Peyer's patch (tissue), 4 donors: ENCODE results near the gene USP33.

ENCODE experiments used
- POLR2A ChIP-seq, 2 donors: fragments of 450-650 bp; IDR thresholded peaks; one replicate each; pipeline ENCODE4 v1.5.1; 2017; ENCODE audit warnings: antibody characterized with exemption in 2 of 2, mild to moderate bottlenecking in 2 of 2, moderate library complexity in 2 of 2
- TF ChIP-seq, protein P1 (sequence below), 6 experiments: fragments of 450-650 bp in 4 of 6; fragments of 200-600 bp in 2 of 6; sonication (generic) in 1 of 6; IDR thresholded peaks; one replicate each; pipeline ENCODE4 v1.5.1; 2017 to 2019; ENCODE audit warnings: antibody characterized with exemption in 6 of 6, mild to moderate bottlenecking in 3 of 6, moderate library complexity in 1 of 6

GRCh38 chr1:77718181-77718580, 41.5 kb downstream of the USP33 start:
- TF ChIP-seq, protein P1, sequence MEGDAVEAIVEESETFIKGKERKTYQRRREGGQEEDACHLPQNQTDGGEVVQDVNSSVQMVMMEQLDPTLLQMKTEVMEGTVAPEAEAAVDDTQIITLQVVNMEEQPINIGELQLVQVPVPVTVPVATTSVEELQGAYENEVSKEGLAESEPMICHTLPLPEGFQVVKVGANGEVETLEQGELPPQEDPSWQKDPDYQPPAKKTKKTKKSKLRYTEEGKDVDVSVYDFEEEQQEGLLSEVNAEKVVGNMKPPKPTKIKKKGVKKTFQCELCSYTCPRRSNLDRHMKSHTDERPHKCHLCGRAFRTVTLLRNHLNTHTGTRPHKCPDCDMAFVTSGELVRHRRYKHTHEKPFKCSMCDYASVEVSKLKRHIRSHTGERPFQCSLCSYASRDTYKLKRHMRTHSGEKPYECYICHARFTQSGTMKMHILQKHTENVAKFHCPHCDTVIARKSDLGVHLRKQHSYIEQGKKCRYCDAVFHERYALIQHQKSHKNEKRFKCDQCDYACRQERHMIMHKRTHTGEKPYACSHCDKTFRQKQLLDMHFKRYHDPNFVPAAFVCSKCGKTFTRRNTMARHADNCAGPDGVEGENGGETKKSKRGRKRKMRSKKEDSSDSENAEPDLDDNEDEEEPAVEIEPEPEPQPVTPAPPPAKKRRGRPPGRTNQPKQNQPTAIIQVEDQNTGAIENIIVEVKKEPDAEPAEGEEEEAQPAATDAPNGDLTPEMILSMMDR (IDR thresholded peaks at IDR 0.05), result no peak
- TF ChIP-seq POLR2A (IDR thresholded peaks at IDR 0.05), result no peak
